ENCODE measurements around the gene CST3.

DNA sequence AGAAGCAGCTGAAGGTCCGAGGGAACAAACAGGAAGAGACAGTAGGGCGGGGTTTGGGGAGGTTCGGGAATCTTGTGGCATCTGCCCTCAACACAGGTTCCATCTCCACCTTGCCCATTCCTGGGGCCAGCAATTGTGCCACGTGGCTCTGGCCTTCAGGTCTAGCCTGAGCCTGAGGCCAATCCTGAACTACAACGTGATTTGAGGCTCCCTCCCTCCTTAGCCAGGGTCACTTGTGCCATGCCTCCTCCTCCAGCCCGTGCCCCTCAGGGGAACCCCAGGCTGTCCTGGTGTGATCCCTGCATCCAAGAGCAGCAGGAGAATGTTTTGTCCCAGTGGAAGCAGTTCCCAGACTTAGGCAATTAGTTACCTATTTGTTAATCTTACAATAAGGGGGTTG is 35.1 kb downstream of the CST3 start:
- no peak for TF ChIP-seq POLR2A (IDR thresholded peaks at IDR 0.05)
- TF ChIP-seq, protein P1, sequence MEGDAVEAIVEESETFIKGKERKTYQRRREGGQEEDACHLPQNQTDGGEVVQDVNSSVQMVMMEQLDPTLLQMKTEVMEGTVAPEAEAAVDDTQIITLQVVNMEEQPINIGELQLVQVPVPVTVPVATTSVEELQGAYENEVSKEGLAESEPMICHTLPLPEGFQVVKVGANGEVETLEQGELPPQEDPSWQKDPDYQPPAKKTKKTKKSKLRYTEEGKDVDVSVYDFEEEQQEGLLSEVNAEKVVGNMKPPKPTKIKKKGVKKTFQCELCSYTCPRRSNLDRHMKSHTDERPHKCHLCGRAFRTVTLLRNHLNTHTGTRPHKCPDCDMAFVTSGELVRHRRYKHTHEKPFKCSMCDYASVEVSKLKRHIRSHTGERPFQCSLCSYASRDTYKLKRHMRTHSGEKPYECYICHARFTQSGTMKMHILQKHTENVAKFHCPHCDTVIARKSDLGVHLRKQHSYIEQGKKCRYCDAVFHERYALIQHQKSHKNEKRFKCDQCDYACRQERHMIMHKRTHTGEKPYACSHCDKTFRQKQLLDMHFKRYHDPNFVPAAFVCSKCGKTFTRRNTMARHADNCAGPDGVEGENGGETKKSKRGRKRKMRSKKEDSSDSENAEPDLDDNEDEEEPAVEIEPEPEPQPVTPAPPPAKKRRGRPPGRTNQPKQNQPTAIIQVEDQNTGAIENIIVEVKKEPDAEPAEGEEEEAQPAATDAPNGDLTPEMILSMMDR (IDR thresholded peaks at IDR 0.05) = no peak
- no peak for TF ChIP-seq POLR2AphosphoS5 (IDR thresholded peaks at IDR 0.05)
